Stimulated activated CD4-positive, alpha-beta T cell treated with anti-CD3 and anti-CD28 coated beads, TNF-alpha, amount 100 ng/mL, for 4 hours (primary cell): ENCODE results near the gene CDH16.
"Not testable (repeated sequence)": the region's sequence is repeated elsewhere in the genome, so short reads cannot be mapped to it uniquely, and the experiment has no call there.

ENCODE experiments used
- DNase-seq, 3 experiments: peaks; one replicate each; pipeline ENCODE4 v3.0.0-alpha.2; 2020; ENCODE audit warnings: low read depth in 3 of 3

The CDH16 gene

DNA sequence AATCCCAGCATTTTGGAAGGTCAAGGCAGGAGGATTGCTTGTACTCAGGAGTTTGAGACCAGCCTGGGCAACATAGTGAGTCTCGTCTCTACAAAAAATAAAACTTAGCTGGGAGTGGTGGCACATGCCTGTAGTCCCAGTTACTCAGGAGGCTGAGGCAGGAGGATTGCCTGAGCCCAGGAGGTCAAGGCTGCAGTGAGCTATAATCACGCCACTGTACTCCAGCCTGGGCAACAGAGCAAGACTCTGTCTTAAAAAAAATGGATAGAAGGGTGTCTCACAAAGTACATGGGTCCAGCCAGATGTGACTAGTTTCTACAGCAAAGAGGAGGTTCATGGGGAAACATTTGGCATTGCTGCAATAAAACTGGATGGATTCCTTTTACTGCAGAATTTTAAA, 47.3 kb downstream of the CDH16 start:
- DNase-seq = not testable (repeated sequence)

DNA sequence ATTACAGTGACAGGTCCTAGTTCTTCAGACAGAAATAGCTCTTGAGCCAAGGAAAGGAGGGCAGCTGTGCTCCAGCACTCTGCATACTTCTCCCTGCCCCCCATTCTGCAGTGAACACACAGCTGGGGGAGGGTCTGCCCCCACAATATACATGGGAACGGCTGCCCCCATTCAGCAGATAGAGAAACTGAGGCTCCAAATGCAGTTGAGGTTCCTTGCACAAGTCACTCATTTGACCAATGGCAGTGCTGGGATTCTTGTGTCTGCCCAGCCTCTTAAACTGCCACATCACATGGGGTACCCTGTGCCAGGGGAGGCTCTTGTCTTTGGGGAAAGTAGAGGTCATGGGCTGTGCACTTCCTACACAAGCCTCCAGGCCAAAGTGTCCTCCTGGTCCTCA, 49.3 kb downstream of the CDH16 start:
- DNase-seq = no peak

GRCh38 chr16:66863707-66864106, 55.0 kb downstream of the CDH16 start:
- no peak for DNase-seq

DNA sequence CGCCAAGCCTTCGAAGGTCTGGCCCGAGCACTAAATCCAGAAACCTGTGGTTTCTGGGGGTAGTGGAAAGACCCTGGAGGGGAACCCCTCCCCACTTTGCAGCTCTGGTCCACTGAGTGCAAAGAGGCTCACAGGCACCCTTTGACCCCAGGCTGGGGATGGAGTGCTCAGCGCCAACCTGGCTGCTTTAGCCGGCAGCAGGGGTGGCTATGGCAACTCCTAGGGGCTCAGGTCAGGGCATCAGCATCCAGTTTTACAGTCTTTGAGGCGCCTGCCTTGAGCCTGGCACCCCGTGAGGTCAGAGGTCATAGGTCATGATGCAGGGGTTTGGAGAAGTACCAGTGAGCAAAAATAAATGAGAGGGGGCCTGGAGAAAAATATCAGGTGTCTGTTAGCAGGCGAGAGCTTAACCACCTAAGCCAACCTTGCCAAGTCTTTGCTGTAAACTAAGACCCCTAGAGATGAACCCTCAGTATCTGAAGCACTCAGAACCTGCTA, 56.6 kb downstream of the CDH16 start:
- DNase-seq = no peak

GRCh38 chr16:66859397-66860068, 59.2 kb downstream of the CDH16 start:
- DNase-seq = no peak

DNA sequence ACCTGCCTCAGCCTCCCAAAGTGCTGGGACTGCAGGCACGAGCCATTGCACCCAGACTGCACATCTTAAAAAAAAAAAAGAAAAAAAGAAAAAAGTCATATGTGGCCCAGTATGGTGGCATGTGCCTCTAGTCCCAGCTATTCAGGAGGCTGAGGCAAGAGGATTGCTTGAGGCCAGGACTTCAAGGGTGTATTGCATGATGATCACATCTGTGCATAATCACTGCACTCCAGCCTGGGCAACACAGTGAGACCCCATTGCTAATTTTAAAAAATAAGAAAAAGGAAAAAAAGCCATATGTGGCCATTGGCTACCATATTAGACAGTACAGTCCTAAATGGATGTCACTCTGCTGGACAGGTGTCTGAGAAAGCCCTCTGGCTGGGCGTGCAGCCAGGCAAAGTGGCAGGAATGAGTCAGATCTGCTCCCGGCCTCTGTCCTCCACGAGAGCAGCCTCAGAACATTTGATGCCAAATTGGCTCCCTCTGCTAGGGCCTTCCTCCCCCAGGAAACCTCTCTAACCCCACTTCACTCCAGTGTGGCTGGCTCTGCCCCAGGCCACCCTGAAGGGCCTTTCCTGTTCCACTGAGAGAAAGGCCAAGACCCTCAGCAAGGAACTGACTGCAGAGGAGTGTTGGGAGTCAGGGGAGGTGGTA, 59.8 kb downstream of the CDH16 start:
- DNase-seq = no peak
